ENCODE measurements around the gene MT1F. TPM values are rescaled to one million over a fixed set of nuclear protein-coding genes. Genes with fewer than 3 reads are reported as not detected.

The MT1F gene
- total and polyA plus RNA-seq, 2 donors (not counting 1 experiment from before 2014, with no cell fraction given) = 4.3 to 5.3 TPM

DNA sequence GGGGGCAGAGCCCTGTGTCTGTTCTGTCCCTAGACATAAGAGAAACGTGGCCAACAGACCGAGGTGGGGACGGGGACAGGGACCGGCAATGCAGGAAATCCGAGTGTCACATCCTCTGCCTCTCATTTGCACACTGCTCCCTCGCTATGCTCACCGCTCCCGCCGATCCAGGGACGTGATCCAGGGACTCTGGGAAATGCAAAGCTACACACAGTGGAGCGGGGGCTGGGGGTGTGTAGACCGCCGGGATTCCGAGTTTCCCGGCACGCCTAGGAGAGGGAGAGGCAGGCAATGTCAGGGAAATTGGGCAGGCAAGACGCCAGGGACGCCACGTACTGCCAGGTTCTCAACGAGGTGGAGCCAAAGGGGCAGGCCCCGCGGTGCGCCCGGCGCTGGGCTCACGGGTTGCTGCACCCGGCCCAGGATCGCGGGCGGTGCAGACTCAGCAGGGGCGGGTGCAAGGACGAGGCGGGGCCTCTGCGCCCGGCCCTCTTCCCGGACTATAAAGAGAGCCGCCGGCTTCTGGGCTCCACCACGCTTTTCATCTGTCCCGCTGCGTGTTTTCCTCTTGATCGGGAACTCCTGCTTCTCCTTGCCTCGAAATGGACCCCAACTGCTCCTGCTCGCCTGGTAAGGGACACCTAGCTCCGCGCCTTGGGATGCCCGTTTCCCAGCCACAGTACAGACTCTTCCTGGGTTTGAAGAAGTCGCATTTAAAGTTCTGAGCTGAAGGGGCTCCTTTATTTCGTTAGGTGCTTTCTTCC, 24.4 kb downstream of the MT1F start, which contains the start of gene MT1X:
Gene MT1X, plus strand, starts transcription at position 532 of the 764 bp plus-strand sequence. Its CDS starts 71 bp downstream, at position 603.
- peak within 1 kb of the TSS; percentile 81 for H3K27ac Mint-ChIP-seq
- peaks cover 0 to 6% (median 0%) of the 10 kb centered on the region in 3 donors for H3K9me3 ChIP-seq (ENCODE audit: control extremely low read depth in 1 of 3, control insufficient read depth in 2 of 3, insufficient read depth in 1 of 3, low read length in 2 of 3)
- H3K4me1 ChIP-seq (ENCODE audit: control insufficient read depth in 2 of 2, insufficient read depth in 2 of 2, low read length in 2 of 2) = peaks cover 14 to 15% of the 10 kb centered on the region in 2 donors
- CTCF ChIA-PET = interaction anchor here (1.4 to 2.2 kb wide), 3 partner anchors 19 to 105 kb away, joined by 4 to 17 read pairs (median 5); no protein-coding TSS in a partner anchor
- peak within 1 kb of the TSS; percentile 93 for H3K4me2 ChIP-seq (replicated peaks; ENCODE audit: low read depth, low read length, poor library complexity, severe bottlenecking)
- peak; percentile 98 for ATAC-seq (ENCODE audit: low read depth)
- H3K4me1 Mint-ChIP-seq = peaks cover 21% of the 10 kb centered on the region
- TF ChIP-seq, protein P1, sequence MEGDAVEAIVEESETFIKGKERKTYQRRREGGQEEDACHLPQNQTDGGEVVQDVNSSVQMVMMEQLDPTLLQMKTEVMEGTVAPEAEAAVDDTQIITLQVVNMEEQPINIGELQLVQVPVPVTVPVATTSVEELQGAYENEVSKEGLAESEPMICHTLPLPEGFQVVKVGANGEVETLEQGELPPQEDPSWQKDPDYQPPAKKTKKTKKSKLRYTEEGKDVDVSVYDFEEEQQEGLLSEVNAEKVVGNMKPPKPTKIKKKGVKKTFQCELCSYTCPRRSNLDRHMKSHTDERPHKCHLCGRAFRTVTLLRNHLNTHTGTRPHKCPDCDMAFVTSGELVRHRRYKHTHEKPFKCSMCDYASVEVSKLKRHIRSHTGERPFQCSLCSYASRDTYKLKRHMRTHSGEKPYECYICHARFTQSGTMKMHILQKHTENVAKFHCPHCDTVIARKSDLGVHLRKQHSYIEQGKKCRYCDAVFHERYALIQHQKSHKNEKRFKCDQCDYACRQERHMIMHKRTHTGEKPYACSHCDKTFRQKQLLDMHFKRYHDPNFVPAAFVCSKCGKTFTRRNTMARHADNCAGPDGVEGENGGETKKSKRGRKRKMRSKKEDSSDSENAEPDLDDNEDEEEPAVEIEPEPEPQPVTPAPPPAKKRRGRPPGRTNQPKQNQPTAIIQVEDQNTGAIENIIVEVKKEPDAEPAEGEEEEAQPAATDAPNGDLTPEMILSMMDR (IDR thresholded peaks at IDR 0.05) = no peak
- no peak for TF ChIP-seq EZH2 (IDR thresholded peaks at IDR 0.05; ENCODE audit: borderline replicate concordance, insufficient read depth, low read depth, low read length, poor library complexity, severe bottlenecking)
- POLR2A ChIA-PET = interaction anchor here (0.5 to 0.6 kb wide), 2 partner anchors 19 to 25 kb away, joined by 3 read pairs; no protein-coding TSS in a partner anchor
- peak within 1 kb of the TSS; percentile 95 for H3K4me3 Mint-ChIP-seq
- 2% methylated on average over 46 of the region's 49 CpGs for WGBS (ENCODE audit: insufficient coverage)
- peaks cover 2% of the 10 kb centered on the region for H3K9me3 Mint-ChIP-seq (ENCODE audit: insufficient read depth)
- DNase-seq = peak; percentile 76
- no peaks in the 10 kb centered on the region for H3K36me3 ChIP-seq (replicated peaks in 1 of 2; ENCODE audit: control extremely low read depth in 1 of 2, control insufficient read depth in 1 of 2, extremely low read depth in 1 of 2, insufficient read depth in 2 of 2, low read length in 1 of 2)
- no peaks in the 10 kb centered on the region for H3K79me2 ChIP-seq (ENCODE audit: control insufficient read depth, insufficient read depth, low read length)
- peak within 1 kb of the TSS; percentile 93 for H2AFZ ChIP-seq (ENCODE audit: insufficient read depth, low read depth, low read length, poor library complexity, severe bottlenecking)
- H3K9ac ChIP-seq (ENCODE audit: low read length) = peak within 1 kb of the TSS; percentile 75
- H3K4me3 ChIP-seq (ENCODE audit: control extremely low read depth in 1 of 5, extremely low read depth in 1 of 5, insufficient read depth in 1 of 5, low read depth in 2 of 5, low read length in 4 of 5) = peak within 1 kb of the TSS; percentile 55 to 74 (median 59)
- intact Hi-C loops (cut with micrococcal nuclease) = loop anchor here (1.0 to 10.0 kb wide), 6 partner anchors 20 to 162 kb away; partner anchors contain the start of genes BBS2, MT1A, MT1F and MT1M
- H4K20me1 ChIP-seq (ENCODE audit: control insufficient read depth, insufficient read depth, low read length, poor library complexity, severe bottlenecking) = no peaks in the 10 kb centered on the region
- peak within 1 kb of the TSS in 1 of 2 donors; percentile 55 for H3K27ac ChIP-seq (ENCODE audit: low read length in 2 of 2)
- H3K27me3 ChIP-seq (replicated peaks in 1 of 4; ENCODE audit: control extremely low read depth in 1 of 4, control insufficient read depth in 3 of 4, insufficient read depth in 4 of 4, low read length in 3 of 4) = peaks cover 0 to 14% (median 4%) of the 10 kb centered on the region in 4 experiments
- H3K27me3 Mint-ChIP-seq = peaks cover 10% of the 10 kb centered on the region
